Nephron (organoid): ENCODE results near the gene HNRNPF.

Source experiments
- H3K27ac Mint-ChIP-seq, 3 experiments: 2 replicates each; pipeline ENCODE4 v1.8.0; 2020; ENCODE audit warnings: mixed read lengths in 3 of 3, mild to moderate bottlenecking in 2 of 3, moderate library complexity in 1 of 3
- H3K27me3 Mint-ChIP-seq: 2 replicates; pipeline ENCODE4 v1.8.0; 2021; ENCODE audit warnings: low read depth, mild to moderate bottlenecking, moderate library complexity, mixed read lengths
- H3K36me3 Mint-ChIP-seq: 2 replicates; pipeline ENCODE4 v1.8.0; 2020; ENCODE audit warnings: low read depth, mixed read lengths
- H3K4me1 Mint-ChIP-seq: 2 replicates; pipeline ENCODE4 v1.8.0; 2020; ENCODE audit warnings: mixed read lengths
- H3K4me3 Mint-ChIP-seq, 3 experiments: 2 replicates each; pipeline ENCODE4 v1.8.0; 2020; ENCODE audit warnings: mild to moderate bottlenecking in 3 of 3, mixed read lengths in 3 of 3, moderate library complexity in 2 of 3
- H3K9me3 Mint-ChIP-seq: 2 replicates; pipeline ENCODE4 v1.8.0; 2020; ENCODE audit warnings: mixed read lengths
- CTCF ChIP-seq, 3 experiments: fragments of 200-600 bp; sonication (generic); IDR thresholded peaks; one replicate each; pipeline ENCODE4 v1.5.0; 2021; ENCODE audit warnings: antibody characterized with exemption in 3 of 3; ENCODE audit not compliant: unreplicated experiment in 3 of 3

HNRNPF gene

GRCh38 chr10:43377424-43377883 is 31.5 kb downstream of the HNRNPF start:
- Mint-ChIP-seq H3K36me3 (no peaks in the 10 kb centered on the region), H3K27me3 (peaks cover 7% of the 10 kb centered on the region), H3K4me3 (no peak overlapping the region), H3K9me3 (no peaks in the 10 kb centered on the region), H3K27ac (no peak overlapping the region), H3K4me1 (peaks cover 8% of the 10 kb centered on the region)
- TF ChIP-seq CTCF (IDR thresholded peaks at IDR 0.05; ENCODE audit: unreplicated experiment in 3 of 3): no peak

- H3K4me3 Mint-ChIP-seq: no peak overlapping the region
- peaks cover 8% of the 10 kb centered on the region for H3K4me1 Mint-ChIP-seq
- H3K36me3 Mint-ChIP-seq: no peaks in the 10 kb centered on the region
- H3K27me3 Mint-ChIP-seq: peaks cover 7% of the 10 kb centered on the region
- no peak overlapping the region for H3K27ac Mint-ChIP-seq
- TF ChIP-seq CTCF (IDR thresholded peaks at IDR 0.05; ENCODE audit: unreplicated experiment in 3 of 3): no peak
- H3K9me3 Mint-ChIP-seq: no peaks in the 10 kb centered on the region
Observed at GRCh38 chr10:43376828-43377423, 32.1 kb downstream of the HNRNPF start.

- Mint-ChIP-seq H3K27ac (no peak overlapping the region), H3K27me3 (peaks cover 7% of the 10 kb centered on the region), H3K4me3 (no peak overlapping the region), H3K36me3 (no peaks in the 10 kb centered on the region), H3K9me3 (no peaks in the 10 kb centered on the region), H3K4me1 (peaks cover 8% of the 10 kb centered on the region)
- TF ChIP-seq CTCF (IDR thresholded peaks at IDR 0.05; ENCODE audit: unreplicated experiment in 3 of 3): no peak
Observed at GRCh38 chr10:43376046-43376635, 32.8 kb downstream of the HNRNPF start.

GRCh38 chr10:43375401-43376020 is 33.5 kb downstream of the HNRNPF start:
- no peak for TF ChIP-seq CTCF (IDR thresholded peaks at IDR 0.05; ENCODE audit: unreplicated experiment in 3 of 3)
- Mint-ChIP-seq H3K27me3 (peaks cover 7% of the 10 kb centered on the region), H3K4me1 (peaks cover 8% of the 10 kb centered on the region), H3K4me3 (no peak overlapping the region), H3K36me3 (no peaks in the 10 kb centered on the region), H3K27ac (no peak overlapping the region), H3K9me3 (no peaks in the 10 kb centered on the region)

- no peak for TF ChIP-seq CTCF (IDR thresholded peaks at IDR 0.05; ENCODE audit: unreplicated experiment in 3 of 3)
- Mint-ChIP-seq H3K36me3 (no peaks in the 10 kb centered on the region), H3K9me3 (no peaks in the 10 kb centered on the region), H3K4me3 (no peak overlapping the region), H3K4me1 (peaks cover 8% of the 10 kb centered on the region), H3K27ac (no peak overlapping the region), H3K27me3 (peaks cover 7% of the 10 kb centered on the region)
Observed at GRCh38 chr10:43374194-43374593, 34.8 kb downstream of the HNRNPF start.
